ENCODE results near the gene PCOLCE2. TPM values are rescaled to one million over a fixed set of nuclear protein-coding genes. Genes with fewer than 3 reads are reported as not detected.

PCOLCE2 gene
- total and polyA plus RNA-seq, 4 donors: 9.1 to 17.2 (median 13.3) TPM

GRCh38 chr3:142897807-142898206 lies 8.9 kb upstream of the PCOLCE2 start:
- H3K36me3 ChIP-seq (ENCODE audit: control insufficient read depth in 4 of 4, insufficient read depth in 3 of 4, low read depth in 1 of 4, low read length in 3 of 4): no peaks in the 10 kb centered on the region
- 52% methylated on average over 2 of the region's 2 CpGs for WGBS
- peak overlapping the region in 1 of 2 donors; percentile 3 for H3K27ac ChIP-seq (ENCODE audit: low read depth in 1 of 2, low read length in 2 of 2)
- no peaks in the 10 kb centered on the region for H3K27me3 ChIP-seq (ENCODE audit: control insufficient read depth in 4 of 4, insufficient read depth in 4 of 4, low read length in 3 of 4)
- no peak overlapping the region for H3K4me3 ChIP-seq (ENCODE audit: low read depth in 1 of 3, low read length in 3 of 3)
- TF ChIP-seq HNF4A (conservative IDR thresholded peaks at IDR 0.05) (no peak), RXRA (IDR thresholded peaks at IDR 0.05) (no peak), ATF3 (IDR thresholded peaks at IDR 0.05) (no peak), HNF4G (IDR thresholded peaks at IDR 0.05) (no peak), GABPA (IDR thresholded peaks at IDR 0.05 in 1 of 2, conservative IDR thresholded peaks at IDR 0.05 in 1 of 2) (no peak), MAX (IDR thresholded peaks at IDR 0.05) (no peak), FOXA2 (IDR thresholded peaks at IDR 0.05) (no peak), EGR1 (IDR thresholded peaks at IDR 0.05; ENCODE audit: low read depth in 2 of 2) (no peak), CTCF (IDR thresholded peaks at IDR 0.05; ENCODE audit: low read depth, low read length, missing input control) (no peak), FOXA1 (IDR thresholded peaks at IDR 0.05) (no peak), REST (IDR thresholded peaks at IDR 0.05) (no peak), NR2F2 (IDR thresholded peaks at IDR 0.05) (no peak), RAD21 (IDR thresholded peaks at IDR 0.05) (no peak), TAF1 (conservative IDR thresholded peaks at IDR 0.05) (no peak), ZBTB33 (IDR thresholded peaks at IDR 0.05) (no peak), SP1 (IDR thresholded peaks at IDR 0.05) (no peak), JUND (IDR thresholded peaks at IDR 0.05) (no peak), YY1 (IDR thresholded peaks at IDR 0.05) (no peak)
- no peaks in the 10 kb centered on the region for H3K9me3 ChIP-seq (ENCODE audit: control insufficient read depth in 4 of 4, low read length in 3 of 4)
- H3K4me1 ChIP-seq (ENCODE audit: control insufficient read depth in 4 of 4, insufficient read depth in 4 of 4, low read length in 3 of 4): peaks cover 0 to 2% (median 0%) of the 10 kb centered on the region in 4 donors
- DNase-seq (ENCODE audit: low spot score): no peak
- H3K9ac ChIP-seq (ENCODE audit: low read depth in 1 of 2, low read length in 2 of 2): no peak overlapping the region
